A673 (cell line): ENCODE data around the gene TSPOAP1. TPM values are rescaled to one million over a fixed set of nuclear protein-coding genes. Genes with fewer than 3 reads are reported as not detected.

Experiments
- BruUV-seq: library from RNA; stranded (reverse); fragments of 400-500 nt; replicated peaks from 2 replicates; lab custom pipeline; 2021; lab: Mats Ljungman, UMichigan
- CTCF ChIA-PET: fragments of 300-600 bp; sonication (Branson Sonifier 250); formaldehyde crosslinking; loops from one replicate; lab custom pipeline; 2022; ENCODE audit warnings: antibody characterized with exemption; lab: Charles Lee
- POLR2A ChIA-PET: fragments of 300-600 bp; sonication (Branson Sonifier 250); formaldehyde crosslinking; loops from one replicate; lab custom pipeline; 2022; ENCODE audit warnings: antibody characterized with exemption; ENCODE audit not compliant: low non-redundant PET; lab: Charles Lee
- DNase-seq: peaks from one replicate; pipeline ENCODE4 v3.0.0-alpha.2; 2015; ENCODE audit warnings: low spot score
- H3K27ac ChIP-seq: fragments of 200-600 bp; sonication (generic); 2 replicates; pipeline ENCODE4 v1.5.1; 2016; ENCODE audit warnings: mixed run types, low read depth, mild to moderate bottlenecking, mixed read lengths, antibody characterized with exemption, low read length; ENCODE audit not compliant: poor library complexity, severe bottlenecking
- H3K27me3 ChIP-seq: fragments of 200-600 bp; sonication (generic); replicated peaks from 2 replicates; pipeline ENCODE4 v1.6.1; 2017; ENCODE audit warnings: mixed run types, low read depth, mild to moderate bottlenecking, mixed read lengths, antibody characterized with exemption, low read length; ENCODE audit not compliant: insufficient read depth, poor library complexity
- H3K36me3 ChIP-seq: fragments of 200-600 bp; sonication (generic); 2 replicates; pipeline ENCODE4 v1.6.1; 2016; ENCODE audit warnings: mixed run types, mild to moderate bottlenecking, mixed read lengths, antibody characterized with exemption, low read length; ENCODE audit not compliant: insufficient read depth, poor library complexity, severe bottlenecking
- H3K4me1 ChIP-seq: fragments of 200-600 bp; sonication (generic); 2 replicates; pipeline ENCODE4 v1.6.1; 2017; ENCODE audit warnings: mixed run types, mild to moderate bottlenecking, mixed read lengths, antibody characterized with exemption, low read length; ENCODE audit not compliant: insufficient read depth, poor library complexity, severe bottlenecking
- H3K4me3 ChIP-seq: fragments of 200-600 bp; sonication (generic); 2 replicates; pipeline ENCODE4 v1.5.1; 2016; ENCODE audit warnings: low read depth, mixed run types, mild to moderate bottlenecking, mixed read lengths, low read length; ENCODE audit not compliant: poor library complexity, severe bottlenecking
- H3K9me3 ChIP-seq: fragments of 200-600 bp; sonication (generic); 2 replicates; pipeline ENCODE4 v1.6.1; 2016; ENCODE audit warnings: mixed run types, low read depth, mild to moderate bottlenecking, mixed read lengths, antibody characterized with exemption, low read length; ENCODE audit not compliant: poor library complexity, severe bottlenecking
- CTCF ChIP-seq: fragments of 300-800, 200-600 bp; sonication (generic); conservative IDR thresholded peaks from 2 replicates; pipeline ENCODE4 v1.5.1; 2017; ENCODE audit warnings: low read depth, mild to moderate bottlenecking, antibody characterized with exemption, low read length, moderate library complexity, mixed read lengths
- EZH2 ChIP-seq: fragments of 200-600 bp; sonication (generic); IDR thresholded peaks from 2 replicates; pipeline ENCODE4 v1.6.1; 2017; ENCODE audit warnings: borderline replicate concordance, low read depth, mild to moderate bottlenecking, mixed read lengths, antibody characterized with exemption, low read length; ENCODE audit not compliant: poor library complexity, severe bottlenecking
- intact Hi-C: fragments of 100-400 bp; cut with micrococcal nuclease; formaldehyde crosslinking; loops from one replicate; pipeline ENCODE4 v1.10.0; 2022; ENCODE audit not compliant: unreplicated experiment
- total RNA-seq: library from RNA; stranded (reverse); gene quantifications from 2 replicates; pipeline ENCODE4 v1.2.3, GENCODE V29; 2021

TSPOAP1 gene
- total RNA-seq, 1 experiment from 2014 or later: 0.21 TPM

- no TSS peak for BruUV-seq
Observed at GRCh38 chr17:58322581-58323185, 5.9 kb downstream of the TSPOAP1 start.

GRCh38 chr17:58321571-58322525 is 6.7 kb downstream of the TSPOAP1 start:
- H3K27ac ChIP-seq: no peak overlapping the region
- intact Hi-C loops: no loop called here
- no peak for TF ChIP-seq CTCF
- no peak for TF ChIP-seq EZH2
- no peaks in the 10 kb centered on the region for H3K27me3 ChIP-seq
- ChIA-PET CTCF (interaction anchor here (0.6 kb wide), 1 partner anchor 97 kb away, joined by 5 read pairs; no protein-coding TSS in a partner anchor), POLR2A (interaction anchor here (0.7 kb wide), 1 partner anchor 30 kb away, joined by 9 read pairs; no protein-coding TSS in a partner anchor)
- no peak for DNase-seq
- no TSS peak for BruUV-seq
- no peak overlapping the region for H3K4me3 ChIP-seq
- H3K36me3 ChIP-seq: no peaks in the 10 kb centered on the region
- H3K9me3 ChIP-seq: no peaks in the 10 kb centered on the region
- no peaks in the 10 kb centered on the region for H3K4me1 ChIP-seq

More at GRCh38 chr17:58322581-58323185, 5.9 kb downstream of the TSPOAP1 start:
- intact Hi-C loops: no loop called here
- Histone ChIP-seq H3K4me1 (no peaks in the 10 kb centered on the region), H3K27me3 (no peaks in the 10 kb centered on the region), H3K4me3 (no peak overlapping the region), H3K36me3 (no peaks in the 10 kb centered on the region), H3K9me3 (no peaks in the 10 kb centered on the region), H3K27ac (no peak overlapping the region)
- TF ChIP-seq CTCF: no peak
- no peak for TF ChIP-seq EZH2
- ChIA-PET CTCF (no interaction called here), POLR2A (no interaction called here)
- no peak for DNase-seq

- CTCF ChIA-PET: interaction anchor here (0.6 kb wide), 1 partner anchor 96 kb away, joined by 5 read pairs; no protein-coding TSS in a partner anchor
Observed at GRCh38 chr17:58320570-58321323, 7.8 kb downstream of the TSPOAP1 start.

More at GRCh38 chr17:58320570-58321323, 7.8 kb downstream of the TSPOAP1 start:
- intact Hi-C loops: no loop called here
- POLR2A ChIA-PET: interaction anchor here (0.7 kb wide), 1 partner anchor 29 kb away, joined by 9 read pairs; no protein-coding TSS in a partner anchor
- TF ChIP-seq EZH2 (no peak), CTCF (no peak)
- Histone ChIP-seq H3K27ac (no peak overlapping the region), H3K4me1 (no peaks in the 10 kb centered on the region), H3K9me3 (no peaks in the 10 kb centered on the region), H3K27me3 (no peaks in the 10 kb centered on the region), H3K36me3 (no peaks in the 10 kb centered on the region), H3K4me3 (no peak overlapping the region)
- DNase-seq: no peak
- BruUV-seq: no TSS peak
